ENCODE results near the gene EIF2B1. TPM values are rescaled to one million over a fixed set of nuclear protein-coding genes. Genes with fewer than 3 reads are reported as not detected.

The EIF2B1 gene
- total RNA-seq, 4 donors from 2014 or later = 79.3 to 123 (median 104) TPM

- no peaks in the 10 kb centered on the region for H3K36me3 ChIP-seq
- no peaks in the 10 kb centered on the region for H3K27me3 ChIP-seq
- TF ChIP-seq, protein P1, sequence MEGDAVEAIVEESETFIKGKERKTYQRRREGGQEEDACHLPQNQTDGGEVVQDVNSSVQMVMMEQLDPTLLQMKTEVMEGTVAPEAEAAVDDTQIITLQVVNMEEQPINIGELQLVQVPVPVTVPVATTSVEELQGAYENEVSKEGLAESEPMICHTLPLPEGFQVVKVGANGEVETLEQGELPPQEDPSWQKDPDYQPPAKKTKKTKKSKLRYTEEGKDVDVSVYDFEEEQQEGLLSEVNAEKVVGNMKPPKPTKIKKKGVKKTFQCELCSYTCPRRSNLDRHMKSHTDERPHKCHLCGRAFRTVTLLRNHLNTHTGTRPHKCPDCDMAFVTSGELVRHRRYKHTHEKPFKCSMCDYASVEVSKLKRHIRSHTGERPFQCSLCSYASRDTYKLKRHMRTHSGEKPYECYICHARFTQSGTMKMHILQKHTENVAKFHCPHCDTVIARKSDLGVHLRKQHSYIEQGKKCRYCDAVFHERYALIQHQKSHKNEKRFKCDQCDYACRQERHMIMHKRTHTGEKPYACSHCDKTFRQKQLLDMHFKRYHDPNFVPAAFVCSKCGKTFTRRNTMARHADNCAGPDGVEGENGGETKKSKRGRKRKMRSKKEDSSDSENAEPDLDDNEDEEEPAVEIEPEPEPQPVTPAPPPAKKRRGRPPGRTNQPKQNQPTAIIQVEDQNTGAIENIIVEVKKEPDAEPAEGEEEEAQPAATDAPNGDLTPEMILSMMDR (IDR thresholded peaks at IDR 0.05) = no peak
- TF ChIP-seq POLR2A (IDR thresholded peaks at IDR 0.05) = no peak
- H3K27ac ChIP-seq = no peak overlapping the region
- H3K9me3 ChIP-seq = no peaks in the 10 kb centered on the region
- H3K4me3 ChIP-seq = no peak overlapping the region
- 57 to 73% methylated on average over 1 of the region's 1 CpG for WGBS, 2 donors
- H3K4me1 ChIP-seq = peaks cover 0 to under 1% (median 0%) of the 10 kb centered on the region in 3 donors
- DNase-seq = no peak
- intact Hi-C loops (cut with DNase I) = no loop called here
Observed at GRCh38 chr12:123576611-123577010, 56.9 kb downstream of the EIF2B1 start.

DNA sequence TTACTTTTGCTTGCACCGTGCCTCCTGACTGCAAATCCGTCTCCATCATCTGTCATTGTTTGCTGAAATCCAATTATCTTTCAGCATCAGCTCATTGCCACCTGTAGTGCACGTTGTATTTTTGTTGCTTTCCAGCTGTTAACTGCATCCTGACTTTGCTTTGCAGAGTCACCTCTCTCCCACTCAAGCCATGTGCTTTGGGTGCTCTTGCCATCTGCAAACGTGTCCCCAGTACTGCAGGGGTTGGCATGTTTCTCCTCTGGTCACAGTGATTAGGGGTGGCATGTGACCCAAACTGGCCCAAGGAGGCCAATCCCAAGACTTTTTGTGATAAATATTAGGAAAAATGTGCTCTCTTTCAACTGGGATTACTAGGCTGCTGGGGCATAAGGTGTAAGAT, 59.6 kb downstream of the EIF2B1 start:
- Histone ChIP-seq H3K27me3 (no peaks in the 10 kb centered on the region), H3K4me1 (peaks cover 0 to 10% (median 3%) of the 10 kb centered on the region in 3 donors), H3K4me3 (no peak overlapping the region), H3K36me3 (no peaks in the 10 kb centered on the region), H3K27ac (no peak overlapping the region), H3K9me3 (no peaks in the 10 kb centered on the region)
- no peak for TF ChIP-seq POLR2A (IDR thresholded peaks at IDR 0.05)
- TF ChIP-seq, protein P1 (IDR thresholded peaks at IDR 0.05) = no peak
- intact Hi-C loops (cut with DNase I) = no loop called here
- no peak for DNase-seq
- WGBS, 2 donors = 22 to 23% methylated on average over 3 to 4 of the region's 4 CpGs

DNA sequence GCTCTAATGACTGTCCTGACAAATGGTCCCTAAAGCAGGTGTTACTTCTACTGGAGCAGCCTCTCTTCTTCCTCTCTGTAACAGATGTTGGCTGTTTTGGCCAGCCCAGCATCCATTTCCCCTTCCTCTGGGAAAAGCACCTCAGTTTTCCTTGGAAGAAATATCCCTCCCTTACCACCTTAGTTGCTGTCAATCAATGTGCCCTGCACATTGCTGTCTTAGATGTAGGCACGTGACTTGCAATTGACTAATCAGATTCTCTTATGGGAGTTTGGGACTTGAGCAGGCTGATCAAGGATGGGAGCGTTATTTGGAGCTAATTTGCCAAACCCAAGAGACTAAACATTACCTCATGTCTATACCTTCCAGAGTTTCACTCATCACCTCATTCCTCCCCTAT, 61.1 kb downstream of the EIF2B1 start:
- no peaks in the 10 kb centered on the region for H3K36me3 ChIP-seq
- H3K4me1 ChIP-seq = peaks cover 0 to 10% (median 3%) of the 10 kb centered on the region in 3 donors
- no peak for TF ChIP-seq POLR2A (IDR thresholded peaks at IDR 0.05)
- TF ChIP-seq, protein P1 (IDR thresholded peaks at IDR 0.05) = no peak
- no peak overlapping the region for H3K27ac ChIP-seq
- H3K27me3 ChIP-seq = no peaks in the 10 kb centered on the region
- no peak for DNase-seq
- H3K9me3 ChIP-seq = no peaks in the 10 kb centered on the region
- intact Hi-C loops (cut with DNase I) = no loop called here
- no peak overlapping the region for H3K4me3 ChIP-seq
- 36 to 61% methylated on average over 2 of the region's 2 CpGs for WGBS, 2 donors

DNA sequence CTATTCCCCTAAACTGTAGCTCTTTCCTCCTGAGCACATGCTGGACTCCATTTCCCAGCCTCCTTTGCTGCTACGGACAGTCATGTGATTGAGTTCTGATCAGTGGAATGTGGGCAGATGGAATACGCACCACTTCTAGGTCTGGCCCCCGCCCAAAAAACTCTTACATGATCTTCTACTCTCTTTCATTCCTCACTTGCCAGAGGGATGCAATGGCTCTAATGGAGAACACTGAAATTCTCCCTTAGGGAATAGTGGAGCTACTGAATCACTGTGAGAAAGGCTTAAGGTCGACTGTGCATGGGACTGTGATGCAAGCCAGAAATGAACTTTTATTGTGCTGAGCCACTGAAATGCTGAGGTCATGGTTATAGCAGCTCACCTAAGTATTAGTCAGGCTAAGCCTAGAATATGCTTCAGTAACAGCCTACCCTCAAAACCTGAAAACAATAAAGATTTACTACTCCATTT, 62.1 kb downstream of the EIF2B1 start:
- DNase-seq = no peak
- no peaks in the 10 kb centered on the region for H3K9me3 ChIP-seq
- no peaks in the 10 kb centered on the region for H3K36me3 ChIP-seq
- intact Hi-C loops (cut with DNase I) = no loop called here
- peak overlapping the region in 1 of 4 donors; percentile 52 for H3K27ac ChIP-seq
- H3K4me3 ChIP-seq = no peak overlapping the region
- TF ChIP-seq, protein P1 (IDR thresholded peaks at IDR 0.05) = no peak
- no peak for TF ChIP-seq POLR2A (IDR thresholded peaks at IDR 0.05)
- no peaks in the 10 kb centered on the region for H3K27me3 ChIP-seq
- 29 to 37% methylated on average over 4 of the region's 4 CpGs for WGBS, 2 donors
- H3K4me1 ChIP-seq = peaks cover 0 to 10% (median 3%) of the 10 kb centered on the region in 3 donors

Small RNA genes within 50 kb of the gene (small RNA-seq; reads per million reads assigned to genes)
- gene SNORA9B = 0 to 0.74 (median 0.35) reads per million in 4 donors

Other genes starting within 250 kb of the EIF2B1 start
- gene KMT5A, start 249.6 kb downstream of the EIF2B1 start, total RNA-seq = 10 to 100 TPM; 54.8 to 69.1 (median 68.4) TPM
- gene RILPL2, start 197.0 kb downstream of the EIF2B1 start, total RNA-seq = 1 to 10 TPM; 1.3 to 5.7 (median 3.7) TPM
- gene SNRNP35, start 175.5 kb downstream of the EIF2B1 start, total RNA-seq = 10 to 100 TPM; 12.3 to 21.6 (median 13.7) TPM
- gene RILPL1, start 100.0 kb downstream of the EIF2B1 start, total RNA-seq = 10 to 100 TPM in 1 of 4 donors, 1 to 10 TPM in 3; 4.6 to 14.5 (median 7.0) TPM
- gene TMED2, start 49.1 kb downstream of the EIF2B1 start, total RNA-seq = 100 to 1,000 TPM; 123 to 179 (median 146) TPM
- 10 to 100 TPM; 18.7 to 28.3 (median 20.3) TPM for gene DDX55, start 31.6 kb downstream of the EIF2B1 start, total RNA-seq
- gene GTF2H3, start 143 bp upstream of the EIF2B1 start, total RNA-seq = 10 to 100 TPM; 20.6 to 50.2 (median 26.1) TPM
- 1 to 10 TPM; 3.0 to 5.9 (median 3.2) TPM for gene TCTN2, start 37.4 kb upstream of the EIF2B1 start, total RNA-seq
- gene ATP6V0A2, start 78.7 kb upstream of the EIF2B1 start, total RNA-seq = 10 to 100 TPM; 11.8 to 27.5 (median 15.5) TPM
- gene DNAH10, start 128.6 kb upstream of the EIF2B1 start, total RNA-seq = not detected